Skin epidermis (tissue), 12 donors: ENCODE results near the gene ATP1A2.

ENCODE experiments used
- H3K27ac ChIP-seq, 21 experiments: fragments of 200-600 bp; sonication (generic) in 11 of 21; one replicate each; pipeline ENCODE4 v1.5.0; 2020; ENCODE audit warnings: mild to moderate bottlenecking in 3 of 21, inconsistent platforms in 2 of 21, moderate library complexity in 2 of 21
- H3K4me3 ChIP-seq, 7 experiments: fragments of 200-600 bp; sonication (generic) in 2 of 7; one replicate each; pipeline ENCODE4 v1.5.0; 2020; ENCODE audit warnings: inconsistent platforms in 2 of 7, mild to moderate bottlenecking in 2 of 7, moderate library complexity in 1 of 7

Gene ATP1A2

GRCh38 chr1:160134791-160135572 is 19.4 kb downstream of the ATP1A2 start:
- no peak overlapping the region for H3K4me3 ChIP-seq
- no peak overlapping the region for H3K27ac ChIP-seq

GRCh38 chr1:160136121-160136925 is 20.8 kb downstream of the ATP1A2 start:
- Histone ChIP-seq H3K27ac (no peak overlapping the region), H3K4me3 (no peak overlapping the region)

GRCh38 chr1:160136926-160137200 is 21.3 kb downstream of the ATP1A2 start:
- no peak overlapping the region for H3K4me3 ChIP-seq
- H3K27ac ChIP-seq: no peak overlapping the region

- Histone ChIP-seq H3K4me3 (no peak overlapping the region), H3K27ac (no peak overlapping the region)
Observed at GRCh38 chr1:160137216-160137862, 21.8 kb downstream of the ATP1A2 start.

GRCh38 chr1:160139840-160140239 is 24.3 kb downstream of the ATP1A2 start:
- H3K27ac ChIP-seq: no peak overlapping the region
- no peak overlapping the region for H3K4me3 ChIP-seq

- Histone ChIP-seq H3K27ac (no peak overlapping the region), H3K4me3 (no peak overlapping the region)
Observed at GRCh38 chr1:160143695-160144094, 28.1 kb downstream of the ATP1A2 start.

- H3K4me3 ChIP-seq: no peak overlapping the region
Observed at GRCh38 chr1:160144921-160145320, 29.4 kb downstream of the ATP1A2 start.

GRCh38 chr1:160146107-160146506 is 30.5 kb downstream of the ATP1A2 start:
- no peak overlapping the region for H3K4me3 ChIP-seq
- H3K27ac ChIP-seq: no peak overlapping the region

More at GRCh38 chr1:160144921-160145320, 29.4 kb downstream of the ATP1A2 start:
- H3K27ac ChIP-seq: no peak overlapping the region

- Histone ChIP-seq H3K4me3 (no peak overlapping the region), H3K27ac (no peak overlapping the region)
Observed at GRCh38 chr1:160148121-160148520, 32.6 kb downstream of the ATP1A2 start.

GRCh38 chr1:160149233-160149632 is 33.7 kb downstream of the ATP1A2 start:
- H3K27ac ChIP-seq: peak overlapping the region in 1 of 21 experiments; percentile 30

GRCh38 chr1:160149716-160150115 is 34.2 kb downstream of the ATP1A2 start:
- Histone ChIP-seq H3K4me3 (no peak overlapping the region), H3K27ac (peak overlapping the region in 1 of 21 experiments; percentile 30)

More at GRCh38 chr1:160149233-160149632, 33.7 kb downstream of the ATP1A2 start:
- H3K4me3 ChIP-seq: no peak overlapping the region

GRCh38 chr1:160151303-160151702 is 35.7 kb downstream of the ATP1A2 start, which contains the start of gene ATP1A4:
TSS of gene ATP1A4 (plus strand) at chr1:160151603. CDS start at chr1:160152041, 438 bp downstream.
- Histone ChIP-seq H3K27ac (no peak within 1 kb of the TSS), H3K4me3 (no peak within 1 kb of the TSS)

GRCh38 chr1:160154790-160155189 is 39.2 kb downstream of the ATP1A2 start:
- no peak overlapping the region for H3K4me3 ChIP-seq
- H3K27ac ChIP-seq: no peak overlapping the region

- H3K4me3 ChIP-seq: no peak overlapping the region
- no peak overlapping the region for H3K27ac ChIP-seq
Observed at GRCh38 chr1:160156361-160156760, 40.8 kb downstream of the ATP1A2 start.

- no peak overlapping the region for H3K4me3 ChIP-seq
- no peak overlapping the region for H3K27ac ChIP-seq
Observed at GRCh38 chr1:160157174-160157573, 41.6 kb downstream of the ATP1A2 start.

- H3K27ac ChIP-seq: no peak overlapping the region
- no peak overlapping the region for H3K4me3 ChIP-seq
Observed at GRCh38 chr1:160158031-160158430, 42.5 kb downstream of the ATP1A2 start.

GRCh38 chr1:160158534-160158933 is 43.0 kb downstream of the ATP1A2 start:
- H3K27ac ChIP-seq: no peak overlapping the region
- H3K4me3 ChIP-seq: no peak overlapping the region

GRCh38 chr1:160159846-160160245 is 44.3 kb downstream of the ATP1A2 start:
- no peak overlapping the region for H3K27ac ChIP-seq

GRCh38 chr1:160161965-160162705 is 46.6 kb downstream of the ATP1A2 start:
- Histone ChIP-seq H3K4me3 (no peak overlapping the region), H3K27ac (no peak overlapping the region)

More at GRCh38 chr1:160159846-160160245, 44.3 kb downstream of the ATP1A2 start:
- H3K4me3 ChIP-seq: no peak overlapping the region

- Histone ChIP-seq H3K4me3 (no peak overlapping the region), H3K27ac (no peak overlapping the region)
Observed at GRCh38 chr1:160162931-160163330, 47.4 kb downstream of the ATP1A2 start.
